HG02571 (cell line): ENCODE measurements around the gene CHD5.

Source experiments
- ATAC-seq: cut with Tn5 transposase; IDR thresholded peaks from one replicate; pipeline ENCODE4 v1.9.1; 2021; ENCODE audit warnings: mild to moderate bottlenecking, moderate library complexity; ENCODE audit not compliant: unreplicated experiment

Gene CHD5

DNA sequence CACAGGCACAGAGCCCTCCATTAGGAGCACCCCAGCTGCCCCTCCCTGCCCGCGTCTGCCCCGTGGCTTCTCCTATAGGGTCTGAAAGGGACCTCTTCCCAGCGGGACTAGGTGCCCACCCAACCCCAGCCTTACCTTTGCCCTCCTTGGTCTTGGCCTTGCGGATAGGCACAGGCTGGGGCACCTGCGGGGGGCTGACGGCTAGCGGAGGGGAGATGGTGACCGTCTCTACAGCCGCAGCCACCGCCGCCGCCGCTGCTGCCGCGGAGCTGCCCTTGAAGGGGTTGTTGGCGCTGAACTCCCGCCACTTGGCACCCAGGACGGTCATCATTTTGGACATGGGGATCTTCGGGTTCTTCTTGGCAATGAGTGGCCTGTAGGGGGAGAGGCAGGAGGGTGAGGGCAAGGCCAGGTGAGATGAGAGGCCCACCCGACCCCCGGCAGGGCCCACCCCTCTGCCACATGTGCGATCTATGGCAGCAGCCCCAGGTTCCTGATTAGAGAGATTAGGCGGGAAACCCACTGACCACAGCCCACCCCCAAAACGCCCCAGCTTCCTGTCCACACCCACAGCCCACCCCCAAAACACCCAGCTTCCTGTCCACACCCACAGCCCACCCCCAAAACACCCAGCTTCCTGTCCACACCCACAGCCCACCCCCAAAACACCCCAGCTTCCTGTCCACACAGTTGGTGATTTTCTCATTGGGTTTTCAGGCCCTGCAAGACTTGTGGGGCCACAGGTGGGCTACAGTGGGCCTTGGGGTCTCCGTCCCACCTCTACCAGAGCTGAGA, 25.4 kb downstream of the CHD5 start:
- no peak for ATAC-seq

DNA sequence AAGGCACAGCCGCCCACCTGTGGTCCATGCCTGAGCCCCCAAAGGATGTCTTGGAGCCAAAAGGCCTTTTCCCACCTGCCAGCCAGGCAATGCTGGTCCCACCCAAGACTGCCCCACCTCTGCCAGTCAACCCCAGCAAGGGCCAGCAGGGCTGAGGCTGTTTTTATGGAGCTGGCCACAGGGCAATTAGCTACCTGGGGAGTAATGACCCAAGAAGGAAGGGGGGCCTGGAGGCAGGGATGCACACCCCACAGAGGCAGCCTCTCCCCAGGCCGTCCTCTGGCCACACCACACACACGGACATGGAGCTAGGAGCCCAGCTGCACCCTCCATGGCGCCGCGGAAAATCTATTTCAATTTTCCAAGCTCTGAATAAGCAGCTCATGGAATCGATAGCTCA, 27.2 kb downstream of the CHD5 start:
- ATAC-seq = no peak

DNA sequence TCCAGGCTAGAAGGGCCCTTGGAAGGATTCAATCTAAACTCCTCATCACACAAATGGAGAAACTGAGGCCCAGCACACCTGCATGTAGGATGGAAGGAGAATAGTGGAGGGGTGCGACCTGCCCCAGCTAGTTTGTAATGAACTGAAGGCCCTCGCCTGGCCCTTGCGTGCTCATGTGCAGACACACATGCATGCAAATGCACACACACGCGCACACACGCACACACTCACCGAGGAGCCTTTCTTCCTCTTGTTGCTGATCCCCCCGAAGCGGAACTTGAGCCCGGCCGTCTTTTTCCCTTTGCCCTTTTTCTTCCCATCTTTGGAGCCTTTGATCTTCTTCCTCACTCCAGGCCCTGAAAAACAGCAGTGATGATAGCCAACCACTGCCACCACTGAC, 27.9 kb downstream of the CHD5 start:
- ATAC-seq = no peak

DNA sequence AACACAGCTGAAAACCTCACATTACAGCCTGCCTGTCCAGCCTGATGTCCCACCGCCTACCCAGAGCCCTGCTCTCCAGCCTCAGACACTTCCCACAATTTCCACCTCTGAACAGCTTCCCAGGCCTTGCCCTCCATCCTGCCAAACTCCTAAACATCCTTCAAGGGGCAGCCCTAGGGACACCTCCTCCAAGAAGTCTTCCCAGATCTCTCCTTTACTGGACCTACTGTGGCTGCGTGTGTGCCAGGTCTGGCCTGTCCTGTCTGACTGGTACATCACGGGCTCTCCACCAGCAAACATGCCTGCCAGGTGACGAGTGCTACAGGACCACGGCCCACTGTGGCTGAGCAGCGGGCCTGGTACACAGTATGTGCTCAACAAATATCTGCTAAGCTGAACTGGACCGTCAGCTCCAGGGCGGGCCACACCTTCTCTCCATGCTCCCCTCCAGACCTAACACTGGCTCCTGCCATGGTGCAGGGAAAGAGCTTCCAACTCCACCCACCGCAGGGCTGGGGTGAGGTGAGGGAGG, 28.8 kb downstream of the CHD5 start:
- no peak for ATAC-seq

DNA sequence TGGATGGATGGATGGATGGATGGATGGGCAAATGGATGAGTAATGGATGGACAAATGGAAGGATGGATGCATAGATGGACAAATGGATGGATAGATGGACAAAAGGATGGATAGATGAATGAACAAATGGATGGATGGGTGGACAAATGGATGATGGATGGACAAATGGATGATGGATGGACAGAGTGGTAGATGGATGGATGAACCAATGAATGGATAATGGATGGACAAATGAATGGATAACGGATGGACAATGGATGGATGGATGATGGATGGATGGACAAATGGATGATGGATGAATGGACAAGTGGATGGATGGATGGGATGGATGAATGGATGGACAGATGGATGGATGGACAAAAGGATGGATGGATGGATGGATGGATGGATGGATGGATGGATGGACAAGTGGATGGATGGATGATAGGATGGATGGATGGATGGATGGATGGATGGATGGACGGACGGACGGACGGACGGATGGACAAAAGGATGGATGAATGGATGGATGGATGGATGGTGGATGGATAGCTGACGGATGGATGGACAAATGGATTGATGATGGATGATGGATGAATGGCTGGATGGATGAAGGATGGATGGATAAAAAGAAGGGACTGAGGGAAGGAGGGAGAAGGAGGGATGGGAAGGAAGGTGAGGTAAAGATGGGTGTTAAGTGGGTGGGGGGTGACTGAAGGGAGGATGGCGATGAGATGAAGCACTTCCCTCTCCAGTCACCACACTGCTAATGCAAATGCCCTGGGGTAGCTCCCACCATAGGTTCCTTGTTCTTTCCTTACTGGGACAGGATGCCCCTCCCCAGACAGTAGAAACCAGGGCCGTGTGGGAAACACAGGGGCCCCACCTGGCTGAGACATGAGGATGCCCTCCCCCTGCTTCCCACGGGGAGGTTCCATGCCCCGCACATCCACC, 29.8 kb downstream of the CHD5 start:
- no peak for ATAC-seq

DNA sequence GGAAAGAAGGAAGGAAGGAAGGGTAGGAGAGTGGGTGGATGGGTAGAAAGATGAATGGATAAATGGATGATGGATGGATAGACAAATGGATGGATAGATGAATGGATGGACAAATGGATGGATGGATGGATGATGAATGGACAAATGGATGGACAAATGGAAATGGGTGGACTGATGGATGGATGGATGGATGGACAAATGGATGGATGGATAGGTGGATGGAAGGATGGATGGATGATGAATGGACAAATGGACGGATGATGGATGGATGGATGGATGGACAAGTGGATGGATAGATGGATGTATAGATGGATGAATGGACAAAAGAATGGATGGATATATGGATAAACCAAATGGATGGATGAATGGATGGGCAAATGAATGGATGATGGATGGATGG, 30.5 kb downstream of the CHD5 start:
- ATAC-seq = no peak

DNA sequence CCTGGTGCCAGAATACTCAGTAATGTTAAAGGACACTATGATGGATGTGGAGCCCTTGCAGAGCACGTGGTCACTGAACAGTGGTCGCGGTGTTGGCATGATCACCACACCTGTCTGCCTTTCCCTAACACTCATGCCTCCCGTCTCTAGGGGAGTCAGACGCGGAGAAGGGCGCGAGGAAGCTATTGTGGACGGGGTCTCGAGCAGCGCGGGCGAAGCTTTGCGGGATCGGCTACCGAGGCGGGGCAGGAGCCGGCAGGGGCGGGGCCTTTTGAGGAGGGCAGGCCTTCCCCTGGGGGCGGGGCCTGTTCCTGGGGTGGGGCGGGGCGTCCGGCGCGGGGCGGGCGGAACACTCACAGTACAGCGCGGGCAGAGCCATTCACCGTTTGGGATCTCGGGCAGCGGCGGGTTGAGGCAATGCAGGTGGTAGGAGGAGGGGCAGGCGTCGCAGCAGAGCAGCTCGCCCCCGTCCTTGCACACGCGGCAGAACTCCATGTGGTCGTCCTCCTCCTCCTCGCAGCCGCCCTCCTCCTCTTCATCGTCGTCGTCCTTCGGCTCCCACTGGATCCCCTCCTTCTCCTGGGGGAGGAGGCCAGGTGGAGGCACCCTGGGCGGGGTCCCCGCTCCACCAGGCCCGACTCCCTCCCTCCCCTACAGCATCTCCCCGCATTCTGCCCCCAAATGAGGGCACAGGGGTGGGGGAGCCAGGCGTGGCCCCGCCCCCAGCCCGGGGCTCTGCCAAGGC, 31.5 kb downstream of the CHD5 start:
- ATAC-seq = no peak

DNA sequence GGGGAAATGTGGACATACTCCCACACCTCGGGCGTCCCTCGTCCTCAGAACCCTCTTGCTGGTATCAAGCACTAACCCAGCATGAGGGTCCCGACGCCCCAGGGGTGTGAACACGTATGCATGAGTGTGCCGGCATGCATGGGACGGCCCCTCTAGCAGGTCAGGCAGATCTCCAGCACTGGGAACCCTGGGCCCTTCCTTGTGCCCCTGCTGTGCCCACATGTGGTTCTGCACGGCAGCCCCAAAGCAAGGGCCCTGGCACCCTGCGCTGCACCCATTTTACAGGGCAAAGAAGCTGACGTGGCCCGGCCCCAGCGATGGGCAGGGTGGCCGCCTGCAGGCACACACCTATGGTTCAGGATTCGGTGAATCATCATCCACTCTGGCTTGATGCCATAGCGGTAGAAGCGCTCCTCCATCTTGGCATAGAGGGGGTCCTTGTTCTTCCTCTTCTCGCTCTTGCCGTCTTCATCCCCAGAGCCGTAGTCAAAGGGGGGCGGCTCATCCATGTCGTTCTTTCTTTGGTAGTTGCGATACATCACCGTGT, 34.2 kb downstream of the CHD5 start:
- ATAC-seq = no peak

DNA sequence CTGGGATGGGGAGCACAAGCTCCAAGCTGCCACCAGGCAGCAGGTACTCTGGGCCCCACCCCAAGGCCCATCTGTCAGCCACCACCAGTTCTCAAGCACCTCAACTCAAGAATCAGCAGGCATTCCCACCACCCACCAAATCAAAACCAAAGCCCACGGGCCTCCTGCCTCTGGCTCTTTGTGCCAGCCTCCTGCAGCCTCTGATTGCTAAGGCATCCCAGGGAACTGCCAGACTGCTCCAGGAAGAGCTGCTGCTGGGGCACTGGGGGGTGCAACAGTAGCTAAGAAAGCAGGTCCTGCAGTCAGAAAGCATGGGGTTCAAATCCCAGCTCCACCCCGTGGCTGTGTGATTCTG, 34.7 kb downstream of the CHD5 start:
- no peak for ATAC-seq

DNA sequence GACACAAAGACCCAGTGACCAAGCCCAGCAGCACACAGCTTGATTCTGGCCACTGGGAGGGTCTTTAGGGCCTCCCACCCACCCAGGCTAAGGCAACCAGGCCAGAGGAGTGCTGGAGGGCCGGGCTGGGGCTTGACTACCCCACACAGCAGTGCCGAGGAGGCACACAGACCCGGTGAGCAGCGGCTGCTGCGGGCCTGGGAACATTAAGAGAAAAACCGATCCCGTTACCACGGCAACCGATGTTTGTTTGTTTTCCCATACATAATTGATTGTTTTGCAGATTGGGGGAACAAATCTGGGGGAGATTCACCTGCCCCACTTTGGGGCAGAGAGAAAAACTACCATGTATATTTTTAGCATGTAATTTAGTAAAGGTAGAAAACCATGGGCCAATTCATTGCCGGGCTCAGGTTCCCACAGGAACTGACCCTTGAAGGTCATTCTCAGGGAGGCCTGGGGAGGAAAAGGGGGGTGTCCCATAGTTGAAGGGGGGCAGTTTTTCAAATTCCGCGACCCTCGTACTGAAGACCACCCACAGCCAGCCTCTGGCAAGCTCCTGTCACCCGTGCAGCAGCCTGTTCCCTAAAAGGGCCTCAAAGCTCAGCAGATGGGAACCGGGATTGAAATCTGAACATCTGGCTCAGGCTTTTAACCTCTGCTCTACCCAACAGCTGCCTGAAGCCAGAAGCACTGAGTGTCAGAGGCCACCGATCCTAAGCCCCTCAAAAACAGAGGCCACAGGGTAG, 35.3 kb downstream of the CHD5 start:
- ATAC-seq = no peak

DNA sequence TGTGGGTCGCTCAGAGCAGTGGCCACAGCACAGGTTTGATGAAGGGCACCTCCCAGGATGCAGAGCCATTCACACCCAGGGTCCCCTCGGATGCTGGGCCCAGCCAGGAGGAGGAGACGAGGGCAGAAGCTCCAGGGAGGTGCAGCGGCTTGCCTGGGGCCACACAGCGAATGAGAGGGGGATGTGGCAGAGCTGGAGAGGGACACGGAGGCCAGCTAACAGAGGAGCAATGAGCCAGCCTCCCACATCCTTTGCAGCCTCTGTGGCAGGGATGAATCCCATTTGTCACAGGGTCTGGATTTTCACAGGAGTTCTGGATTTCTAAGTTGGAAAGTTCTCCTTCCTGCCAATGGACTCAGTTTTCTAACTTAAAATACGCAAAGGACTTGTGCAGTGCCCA, 35.9 kb downstream of the CHD5 start:
- ATAC-seq = no peak

DNA sequence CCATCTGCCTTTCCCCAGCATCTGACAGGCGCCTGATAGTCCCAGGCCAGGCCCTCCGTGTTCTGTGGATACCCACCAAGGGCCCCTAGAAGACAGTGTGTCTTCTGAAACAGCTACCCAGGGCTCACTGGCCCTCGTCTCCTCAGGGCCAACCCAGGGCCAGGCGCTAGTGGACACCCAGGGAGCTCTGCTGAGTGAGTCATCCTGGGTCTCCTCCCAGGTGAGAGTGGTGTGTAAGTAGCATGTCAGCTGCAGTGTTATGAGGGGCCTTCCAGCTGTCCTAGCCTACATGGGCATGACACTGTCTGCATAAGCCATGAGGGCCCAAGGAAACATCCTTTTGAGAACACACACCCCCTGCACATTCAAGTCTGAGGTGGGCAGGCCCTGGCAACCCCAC, 36.7 kb downstream of the CHD5 start:
- no peak for ATAC-seq

DNA sequence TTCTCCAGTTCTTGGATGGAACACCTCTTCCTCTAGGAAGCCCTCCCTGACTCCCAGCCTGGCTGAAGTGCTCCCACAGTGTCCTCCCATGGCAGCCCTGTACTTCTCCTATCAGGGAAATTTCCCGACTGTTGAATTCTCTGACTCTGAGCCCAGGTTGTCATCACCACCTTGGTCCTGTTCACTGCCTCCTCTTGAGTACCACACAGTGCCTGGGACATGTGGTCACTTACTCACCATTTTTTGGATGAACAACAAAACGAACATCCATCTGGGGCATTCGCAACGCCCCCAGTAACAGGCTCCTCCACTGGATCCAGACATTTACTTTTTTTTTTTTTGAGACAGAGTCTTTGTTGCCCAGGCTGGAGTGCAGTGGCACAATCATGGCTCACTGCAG, 37.4 kb downstream of the CHD5 start:
- ATAC-seq = no peak

DNA sequence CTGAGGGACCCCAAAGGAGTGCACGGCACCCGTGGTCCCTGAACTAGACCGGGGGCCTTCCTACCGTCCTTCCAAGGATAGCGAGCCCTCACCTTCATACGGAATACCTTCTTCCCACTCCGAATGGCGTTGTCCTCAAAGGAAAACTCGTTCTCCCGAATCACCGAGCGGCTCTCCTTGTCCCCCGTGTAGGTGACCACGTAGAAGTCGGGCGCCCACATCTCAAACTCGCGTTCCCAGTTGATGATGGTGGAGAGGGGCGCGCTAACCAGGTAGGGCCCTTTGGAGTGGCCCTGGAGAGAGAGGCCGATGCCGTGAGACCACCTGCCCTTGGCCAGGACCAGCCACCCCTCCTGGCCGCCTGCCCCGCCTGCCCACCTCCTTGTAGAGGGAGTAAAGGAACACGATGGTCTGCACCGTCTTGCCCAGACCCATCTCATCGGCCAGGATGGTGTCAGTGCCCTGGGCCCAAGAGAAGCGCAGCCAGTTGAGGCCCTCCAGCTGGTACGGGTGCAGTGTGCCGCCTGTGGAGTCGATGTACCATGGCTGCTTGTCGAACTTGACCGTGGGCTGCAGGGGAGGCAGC, 38.0 kb downstream of the CHD5 start:
- ATAC-seq = no peak

DNA sequence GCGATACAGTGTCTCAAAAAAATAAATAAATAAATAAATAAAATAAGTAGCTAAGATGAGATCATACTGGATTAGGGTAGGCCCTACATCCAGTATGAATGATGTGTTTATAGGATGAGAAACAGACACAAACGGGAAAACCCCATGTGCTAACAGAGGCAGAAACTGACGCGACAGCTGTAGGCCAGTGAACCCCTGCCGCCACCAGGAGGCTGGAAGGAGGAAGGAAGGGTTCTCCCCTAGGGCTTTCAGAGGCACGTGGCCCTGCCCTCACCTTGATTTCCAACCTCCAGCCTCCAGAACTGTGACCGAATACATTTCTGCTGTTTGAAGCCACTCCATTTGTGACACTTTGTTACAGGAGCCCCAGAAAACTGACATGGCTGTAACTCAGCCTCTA, 38.5 kb downstream of the CHD5 start:
- ATAC-seq = no peak

DNA sequence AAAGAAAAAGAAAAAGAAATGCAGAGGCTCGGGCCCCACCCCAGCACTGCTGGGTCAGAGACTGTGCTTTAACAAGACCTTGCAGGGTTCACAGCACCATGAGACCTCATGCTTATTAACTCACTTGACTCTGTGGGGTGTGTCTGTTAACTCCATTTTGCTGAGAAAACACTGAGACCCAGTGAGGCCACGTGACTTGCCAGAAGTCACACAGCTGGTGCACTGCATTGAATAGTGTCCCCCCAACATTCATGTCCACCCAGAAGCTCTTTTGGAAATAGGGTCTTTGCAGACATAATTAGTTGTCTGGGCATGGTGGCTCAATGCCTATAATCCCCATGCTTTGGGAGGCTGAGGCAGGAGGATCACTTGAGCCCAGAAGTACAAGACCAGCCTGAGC, 39.7 kb downstream of the CHD5 start:
- no peak for ATAC-seq

DNA sequence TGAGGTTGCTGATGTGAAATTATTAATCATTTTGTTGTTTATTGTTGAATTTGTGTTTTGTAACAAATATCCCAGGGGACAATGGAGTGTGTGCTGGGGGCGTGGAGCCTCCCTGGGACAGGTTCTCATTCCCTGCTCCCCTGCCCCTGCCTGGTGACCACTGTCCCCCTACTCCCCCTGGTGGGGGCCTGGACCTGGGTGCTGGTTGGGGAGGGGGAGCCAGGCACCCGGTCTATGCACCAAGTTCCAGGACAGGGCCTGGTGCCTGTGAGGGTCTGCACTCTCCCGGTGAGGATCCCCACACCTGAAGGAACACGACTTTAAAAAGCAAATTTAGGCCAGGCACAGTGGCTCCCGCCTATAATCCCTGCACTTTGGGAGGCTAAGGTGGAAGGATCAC, 42.4 kb downstream of the CHD5 start:
- ATAC-seq = no peak

DNA sequence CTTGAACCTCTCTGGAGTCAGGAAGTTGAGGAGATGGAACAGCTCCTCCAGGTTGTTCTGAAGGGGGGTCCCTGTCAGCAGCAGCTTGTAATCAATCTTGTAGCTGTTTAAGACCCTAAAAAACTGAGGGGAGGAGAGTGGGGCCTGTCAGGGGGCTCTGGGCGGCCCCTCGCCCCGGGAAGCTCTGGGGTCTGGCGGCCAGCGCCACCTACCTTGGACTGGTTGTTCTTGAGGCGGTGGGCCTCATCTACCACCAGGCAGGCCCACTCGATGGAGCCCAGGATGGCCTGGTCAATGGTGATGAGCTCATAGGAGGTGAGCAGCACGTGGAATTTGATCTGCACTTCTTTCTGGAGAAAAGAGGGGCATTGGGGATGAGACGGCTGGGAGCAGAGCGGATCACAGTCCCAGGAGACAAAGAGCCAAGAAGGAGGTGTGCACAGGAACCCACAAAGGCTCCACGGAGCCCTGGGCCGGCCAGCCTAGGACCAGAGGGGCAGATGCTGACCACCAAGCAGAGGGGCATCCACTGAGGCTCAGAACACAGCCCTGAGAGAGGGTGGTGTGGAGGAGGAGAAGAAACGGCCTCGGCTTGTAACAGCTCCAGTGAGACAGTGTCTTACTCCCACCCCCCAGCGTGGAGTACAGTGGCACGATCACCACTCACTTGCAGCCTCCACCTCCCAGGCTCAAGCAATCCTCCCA, 43.5 kb downstream of the CHD5 start:
- no peak for ATAC-seq

DNA sequence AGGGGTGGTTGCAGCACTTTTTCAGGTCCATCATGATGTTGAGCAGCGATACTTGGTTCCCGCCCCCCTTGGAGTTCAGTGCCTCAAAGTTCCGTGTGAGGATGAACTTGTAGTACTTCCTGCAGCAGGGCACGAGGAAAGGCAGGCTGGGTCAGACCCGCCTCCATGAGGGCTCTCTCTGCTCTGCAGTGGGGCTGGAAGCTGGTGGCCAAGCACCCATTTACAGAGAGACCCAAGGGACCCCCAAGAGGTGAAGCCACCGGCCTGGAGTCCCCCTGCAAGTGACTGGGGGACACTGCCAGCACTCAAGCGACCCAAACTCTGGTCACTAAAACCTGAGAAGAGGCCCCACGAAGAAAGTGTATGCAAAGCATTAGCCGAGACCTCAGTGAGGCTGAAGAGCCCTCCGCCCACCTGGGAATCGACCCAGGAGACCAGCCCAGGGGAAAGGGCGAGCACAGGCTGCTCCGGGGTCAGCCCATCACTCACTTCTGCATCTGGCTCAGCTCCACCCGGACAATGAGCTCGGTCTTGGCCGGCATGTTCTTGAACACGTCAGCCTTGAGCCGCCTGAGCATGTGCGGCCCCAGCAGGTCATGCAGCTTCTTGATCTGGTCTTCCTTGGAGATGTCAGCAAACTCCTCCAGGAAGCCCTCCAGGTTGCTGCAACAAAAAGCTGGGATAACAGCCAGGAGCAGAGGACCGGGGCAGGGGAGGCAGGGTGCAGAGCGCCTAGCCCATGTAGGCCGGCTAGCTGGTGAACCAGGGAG, 45.2 kb downstream of the CHD5 start:
- no peak for ATAC-seq
